ENCODE results near the gene ARHGEF10L.

- TF ChIP-seq POLR2A (IDR thresholded peaks at IDR 0.05; ENCODE audit: low read depth, low read length) (no peak), TAF1 (IDR thresholded peaks at IDR 0.05; ENCODE audit: low read depth, low read length) (no peak)
Observed at GRCh38 chr1:17723684-17724083, 184.2 kb downstream of the ARHGEF10L start.
